ENCODE results near the gene PAX4.

GRCh38 chr7:127588697-127589482 is 29.1 kb downstream of the PAX4 start:
- TF ChIP-seq, protein P1, sequence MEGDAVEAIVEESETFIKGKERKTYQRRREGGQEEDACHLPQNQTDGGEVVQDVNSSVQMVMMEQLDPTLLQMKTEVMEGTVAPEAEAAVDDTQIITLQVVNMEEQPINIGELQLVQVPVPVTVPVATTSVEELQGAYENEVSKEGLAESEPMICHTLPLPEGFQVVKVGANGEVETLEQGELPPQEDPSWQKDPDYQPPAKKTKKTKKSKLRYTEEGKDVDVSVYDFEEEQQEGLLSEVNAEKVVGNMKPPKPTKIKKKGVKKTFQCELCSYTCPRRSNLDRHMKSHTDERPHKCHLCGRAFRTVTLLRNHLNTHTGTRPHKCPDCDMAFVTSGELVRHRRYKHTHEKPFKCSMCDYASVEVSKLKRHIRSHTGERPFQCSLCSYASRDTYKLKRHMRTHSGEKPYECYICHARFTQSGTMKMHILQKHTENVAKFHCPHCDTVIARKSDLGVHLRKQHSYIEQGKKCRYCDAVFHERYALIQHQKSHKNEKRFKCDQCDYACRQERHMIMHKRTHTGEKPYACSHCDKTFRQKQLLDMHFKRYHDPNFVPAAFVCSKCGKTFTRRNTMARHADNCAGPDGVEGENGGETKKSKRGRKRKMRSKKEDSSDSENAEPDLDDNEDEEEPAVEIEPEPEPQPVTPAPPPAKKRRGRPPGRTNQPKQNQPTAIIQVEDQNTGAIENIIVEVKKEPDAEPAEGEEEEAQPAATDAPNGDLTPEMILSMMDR (conservative IDR thresholded peaks at IDR 0.05; ENCODE audit: low read length) = peak; percentile 61
- TF ChIP-seq EZH2phosphoT487 (IDR thresholded peaks at IDR 0.05; ENCODE audit: borderline replicate concordance) = no peak
